Left renal pelvis (tissue), 4 donors: ENCODE measurements around the gene RAD50. TPM values are rescaled to one million over a fixed set of nuclear protein-coding genes. Genes with fewer than 3 reads are reported as not detected.
"Not testable (repeated sequence)": the region's sequence is repeated elsewhere in the genome, so short reads cannot be mapped to it uniquely, and the experiment has no call there.

Experiments used
- DNase-seq, 4 donors: peaks; one replicate each; pipeline ENCODE4 v3.0.0-alpha.2; 2013; ENCODE audit warnings: low read depth in 4 of 4, low spot score in 3 of 4
- polyA plus RNA-seq, 4 donors: library from polyadenylated mRNA; unstranded; fragments of 120-200 nt; gene quantifications; one replicate each; pipeline ENCODE4 v1.2.1, GENCODE V29; 2013; ENCODE audit not compliant: insufficient read length in 4 of 4

RAD50 gene
- 10 to 100 TPM; 36.7 to 55.2 (median 50.8) TPM for polyA plus RNA-seq

- DNase-seq: peak; percentile 72 to 79 (median 76)
These were observed at the start of gene RAD50 for GRCh38 chr5:132556763-132557477. Gene RAD50 (plus strand): TSS chr5:132556977. CDS start chr5:132557325, 348 bp downstream.

GRCh38 chr5:132510076-132510475 is 46.7 kb upstream of the RAD50 start:
- no peak for DNase-seq

- not testable (repeated sequence) for DNase-seq
These were observed 43.0 kb upstream of the RAD50 start for GRCh38 chr5:132513618-132514336.

- DNase-seq: not testable (repeated sequence)
These were observed 34.7 kb upstream of the RAD50 start for GRCh38 chr5:132522067-132522466.

- DNase-seq: not testable (repeated sequence)
These were observed 31.9 kb upstream of the RAD50 start for GRCh38 chr5:132524877-132525276.

- no peak for DNase-seq
These were observed 31.5 kb upstream of the RAD50 start for GRCh38 chr5:132525299-132525724.

GRCh38 chr5:132526290-132526973 is 30.3 kb upstream of the RAD50 start:
- peak; percentile 41 to 56 (median 50) for DNase-seq

- DNase-seq: no peak
These were observed 29.7 kb upstream of the RAD50 start for GRCh38 chr5:132526974-132527564.

GRCh38 chr5:132528021-132528420 is 28.8 kb upstream of the RAD50 start:
- no peak for DNase-seq

- DNase-seq: no peak
These were observed 27.7 kb upstream of the RAD50 start for GRCh38 chr5:132528866-132529634.

GRCh38 chr5:132530946-132531345 is 25.8 kb upstream of the RAD50 start:
- no peak for DNase-seq

- no peak for DNase-seq
These were observed 17.1 kb upstream of the RAD50 start for GRCh38 chr5:132539716-132540115.

- DNase-seq: no peak
These were observed 16.6 kb upstream of the RAD50 start for GRCh38 chr5:132540149-132540548.

GRCh38 chr5:132540764-132541163 is 16.0 kb upstream of the RAD50 start:
- DNase-seq: no peak

GRCh38 chr5:132543472-132544201 is 13.1 kb upstream of the RAD50 start, which contains the start of gene IL5:
Gene IL5 (minus strand): TSS chr5:132543522. CDS start chr5:132543478, 44 bp downstream.
- DNase-seq: no peak

- DNase-seq: no peak
These were observed 10.7 kb upstream of the RAD50 start for GRCh38 chr5:132546108-132546507.

GRCh38 chr5:132547269-132547668 is 9.5 kb upstream of the RAD50 start:
- no peak for DNase-seq

- DNase-seq: not testable (repeated sequence)
These were observed 7.9 kb upstream of the RAD50 start for GRCh38 chr5:132548834-132549233.

- DNase-seq: no peak
These were observed 7.2 kb upstream of the RAD50 start for GRCh38 chr5:132549576-132549975.
